Endothelial cell of umbilical vein (primary cell): ENCODE data around the gene ANKLE2.

Source experiments
- CTCF ChIP-seq, 2 donors: IDR thresholded peaks; 1 replicate in 1 of 2; 2 replicates in 1 of 2; pipeline ENCODE4 v1.5.1; 2011; ENCODE audit warnings: low read length in 2 of 2, mild to moderate bottlenecking in 2 of 2, moderate library complexity in 2 of 2, control low read depth in 1 of 2, inconsistent platforms in 1 of 2, low read depth in 1 of 2; ENCODE audit not compliant: insufficient read depth in 1 of 2; ENCODE audit errors: extremely low read depth in 1 of 2
- EZH2 ChIP-seq: IDR thresholded peaks from 2 replicates; pipeline ENCODE4 v1.6.1; 2012; ENCODE audit warnings: borderline replicate concordance, low read depth, mild to moderate bottlenecking, moderate library complexity, low read length, inconsistent platforms; ENCODE audit not compliant: severe bottlenecking
- GATA2 ChIP-seq: IDR thresholded peaks from 2 replicates; pipeline ENCODE4 v1.7.0; 2011; ENCODE audit warnings: low read depth, mild to moderate bottlenecking, moderate library complexity, mixed read lengths, low read length; ENCODE audit not compliant: insufficient read length, insufficient read depth

GRCh38 chr12:132740652-132741051 lies 21.0 kb downstream of the ANKLE2 start:
- TF ChIP-seq GATA2 = no peak
- TF ChIP-seq CTCF (IDR thresholded peaks at IDR 0.05; ENCODE audit: extremely low read depth in 1 of 2, insufficient read depth in 1 of 2, low read depth in 1 of 2, low read length in 2 of 2) = no peak
- no peak for TF ChIP-seq EZH2
